Neutrophil (primary cell): ENCODE data around the gene GARIN5A.

ENCODE experiments used
- H3K27ac ChIP-seq: fragments of 200-600 bp; sonication (generic); 2 replicates; pipeline ENCODE4 v1.5.1; 2016; ENCODE audit warnings: mild to moderate bottlenecking, moderate library complexity
- H3K27me3 ChIP-seq: fragments of 200-600 bp; sonication (generic); 2 replicates; pipeline ENCODE4 v1.6.0; 2016; ENCODE audit warnings: mild to moderate bottlenecking
- H3K36me3 ChIP-seq: fragments of 200-600 bp; sonication (generic); 2 replicates; pipeline ENCODE4 v1.5.1; 2017
- H3K4me1 ChIP-seq, 2 experiments: fragments of 200-600 bp in 1 of 2; sonication (generic) in 1 of 2; 1 replicate in 1 of 2; 2 replicates in 1 of 2; pipeline versions ENCODE4 v1.5.1 to v1.6.1; 2013 to 2016; ENCODE audit warnings: low read depth in 1 of 2, low read length in 1 of 2, mild to moderate bottlenecking in 1 of 2, moderate library complexity in 1 of 2; ENCODE audit not compliant: control insufficient read depth in 1 of 2, insufficient read depth in 1 of 2
- H3K4me3 ChIP-seq, 2 experiments: fragments of 200-600 bp in 1 of 2; sonication (generic) in 1 of 2; 1 replicate in 1 of 2; 2 replicates in 1 of 2; pipeline ENCODE4 v1.5.1; 2013 to 2016; ENCODE audit warnings: low read depth in 1 of 2, low read length in 1 of 2, mild to moderate bottlenecking in 1 of 2, moderate library complexity in 1 of 2
- H3K9me3 ChIP-seq: fragments of 200-600 bp; sonication (generic); 2 replicates; pipeline ENCODE4 v1.5.1; 2016
- CTCF ChIP-seq: fragments of 200-600 bp; sonication (generic); IDR thresholded peaks from 2 replicates; pipeline ENCODE4 v1.5.1; 2016; ENCODE audit warnings: antibody characterized with exemption

The GARIN5A gene

GRCh38 chr19:50505856-50506611 lies 29.4 kb upstream of the GARIN5A start:
- H3K4me3 ChIP-seq, result no peak overlapping the region
- peaks cover 6 to 8% of the 10 kb centered on the region in 2 experiments for H3K4me1 ChIP-seq
- TF ChIP-seq CTCF, result no peak
- H3K27ac ChIP-seq, result no peak overlapping the region
- no peaks in the 10 kb centered on the region for H3K27me3 ChIP-seq
- peaks cover 7% of the 10 kb centered on the region for H3K36me3 ChIP-seq
- no peaks in the 10 kb centered on the region for H3K9me3 ChIP-seq

GRCh38 chr19:50501568-50502475 lies 25.2 kb upstream of the GARIN5A start:
- TF ChIP-seq CTCF, result no peak
- no peaks in the 10 kb centered on the region for H3K27me3 ChIP-seq
- H3K4me3 ChIP-seq, result no peak overlapping the region
- H3K27ac ChIP-seq, result no peak overlapping the region
- peaks cover 7% of the 10 kb centered on the region for H3K36me3 ChIP-seq
- H3K4me1 ChIP-seq, result no peaks in the 10 kb centered on the region
- H3K9me3 ChIP-seq, result no peaks in the 10 kb centered on the region

DNA sequence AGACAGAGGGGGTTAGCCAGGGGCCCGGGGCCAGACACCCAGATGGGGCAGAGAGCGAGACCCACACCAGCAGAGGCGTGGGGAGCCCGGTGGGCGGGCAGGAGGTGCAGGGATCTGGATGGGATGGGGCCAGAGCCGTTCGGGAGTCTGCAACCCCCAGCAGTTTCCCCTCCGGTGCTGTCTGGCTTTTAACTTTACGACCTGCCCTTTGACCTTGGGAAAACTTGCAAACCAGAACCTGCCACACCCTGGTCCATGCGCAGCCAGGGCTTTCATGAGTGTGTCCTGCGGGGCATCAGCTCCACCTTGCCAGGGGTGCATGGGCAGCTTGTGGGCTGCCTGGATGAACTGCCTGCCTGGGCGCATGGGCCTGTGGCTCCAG lies 24.5 kb upstream of the GARIN5A start:
- no peak overlapping the region for H3K27ac ChIP-seq
- no peaks in the 10 kb centered on the region for H3K9me3 ChIP-seq
- no peaks in the 10 kb centered on the region for H3K4me1 ChIP-seq
- TF ChIP-seq CTCF, result no peak
- peaks cover 4% of the 10 kb centered on the region for H3K36me3 ChIP-seq
- H3K4me3 ChIP-seq, result no peak overlapping the region
- H3K27me3 ChIP-seq, result no peaks in the 10 kb centered on the region

GRCh38 chr19:50500753-50501151 lies 24.1 kb upstream of the GARIN5A start:
- H3K4me1 ChIP-seq, result no peaks in the 10 kb centered on the region
- no peak for TF ChIP-seq CTCF
- no peaks in the 10 kb centered on the region for H3K27me3 ChIP-seq
- H3K9me3 ChIP-seq, result no peaks in the 10 kb centered on the region
- H3K4me3 ChIP-seq, result no peak overlapping the region
- no peak overlapping the region for H3K27ac ChIP-seq
- H3K36me3 ChIP-seq, result peaks cover under 1% of the 10 kb centered on the region

DNA sequence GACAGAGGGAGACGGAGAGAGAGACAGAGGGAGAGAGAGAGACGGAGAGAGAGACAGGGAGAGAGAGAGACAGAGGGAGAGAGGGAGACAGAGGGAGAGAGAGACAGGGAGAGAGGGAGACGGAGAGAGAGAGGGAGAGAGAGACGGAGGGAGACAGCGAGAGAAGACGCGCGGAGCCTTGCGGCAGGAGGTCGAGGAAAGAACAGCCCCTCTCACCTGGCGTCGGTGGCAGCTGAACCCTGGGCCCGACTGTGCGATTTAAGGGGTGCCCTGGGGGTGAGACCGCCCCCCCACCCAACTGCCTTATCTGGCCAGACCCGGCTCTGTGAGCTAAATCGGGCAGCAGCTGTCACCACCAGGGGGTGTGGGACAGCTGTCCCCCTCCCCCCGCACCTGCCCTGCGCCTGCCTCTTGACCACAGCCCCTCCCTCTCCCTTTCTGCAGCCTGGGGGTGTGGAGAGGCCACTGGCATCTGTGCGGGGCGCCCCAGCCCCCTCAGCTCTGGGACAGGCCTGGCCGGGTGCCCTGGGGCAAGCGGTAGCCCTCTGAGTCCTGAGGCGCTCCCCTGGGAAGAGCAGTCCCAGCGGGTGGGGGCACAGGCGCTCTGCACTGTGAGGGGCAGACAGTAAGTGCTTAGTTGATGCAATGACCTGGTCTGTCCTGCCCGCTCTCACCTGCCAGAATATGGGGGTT lies 23.6 kb upstream of the GARIN5A start:
- Histone ChIP-seq H3K4me1 (no peaks in the 10 kb centered on the region), H3K27me3 (no peaks in the 10 kb centered on the region), H3K36me3 (no peaks in the 10 kb centered on the region), H3K4me3 (no peak overlapping the region), H3K27ac (no peak overlapping the region), H3K9me3 (no peaks in the 10 kb centered on the region)
- no peak for TF ChIP-seq CTCF
